ENCODE measurements around the gene RNASE12.
"Not testable (repeated sequence)": the region's sequence is repeated elsewhere in the genome, so short reads cannot be mapped to it uniquely, and the experiment has no call there.

The RNASE12 gene

GRCh38 chr14:20583142-20583541 is 8.0 kb downstream of the RNASE12 start:
- no peak for DNase-seq (ENCODE audit: low read depth in 2 of 2)

GRCh38 chr14:20580242-20580641 is 10.9 kb downstream of the RNASE12 start:
- DNase-seq (ENCODE audit: low read depth in 2 of 2): no peak

- DNase-seq (ENCODE audit: low read depth in 2 of 2): no peak
Observed at GRCh38 chr14:20578784-20579502, 12.2 kb downstream of the RNASE12 start.

- no peak for DNase-seq (ENCODE audit: low read depth in 2 of 2)
Observed at GRCh38 chr14:20578325-20578724, 12.9 kb downstream of the RNASE12 start.

- not testable (repeated sequence) for DNase-seq (ENCODE audit: low read depth in 2 of 2)
Observed at GRCh38 chr14:20572382-20572990, 18.7 kb downstream of the RNASE12 start.

GRCh38 chr14:20570720-20571119 is 20.5 kb downstream of the RNASE12 start:
- not testable (repeated sequence) for DNase-seq (ENCODE audit: low read depth in 2 of 2)

- DNase-seq (ENCODE audit: low read depth in 2 of 2): not testable (repeated sequence)
Observed at GRCh38 chr14:20569865-20570264, 21.3 kb downstream of the RNASE12 start.

- no peak for DNase-seq (ENCODE audit: low read depth in 2 of 2)
Observed at GRCh38 chr14:20569066-20569465, 22.1 kb downstream of the RNASE12 start.

- DNase-seq (ENCODE audit: low read depth in 2 of 2): no peak
Observed at GRCh38 chr14:20568393-20568792, 22.8 kb downstream of the RNASE12 start.

- DNase-seq (ENCODE audit: low read depth in 2 of 2): not testable (repeated sequence)
Observed at GRCh38 chr14:20567199-20567598, 24.0 kb downstream of the RNASE12 start.

- DNase-seq (ENCODE audit: low read depth in 2 of 2): no peak
Observed at GRCh38 chr14:20564501-20564997, 26.6 kb downstream of the RNASE12 start.

GRCh38 chr14:20563971-20564370 is 27.2 kb downstream of the RNASE12 start:
- DNase-seq (ENCODE audit: low read depth in 2 of 2): no peak

- no peak for DNase-seq (ENCODE audit: low read depth in 2 of 2)
Observed at GRCh38 chr14:20560961-20561360, 30.2 kb downstream of the RNASE12 start, which contains the start of gene RNASE9. Gene RNASE9, minus strand, starts transcription at chr14:20561047.

GRCh38 chr14:20559461-20559904 is 31.7 kb downstream of the RNASE12 start:
- no peak for DNase-seq (ENCODE audit: low read depth in 2 of 2)

GRCh38 chr14:20557212-20557542 is 34.0 kb downstream of the RNASE12 start:
- DNase-seq (ENCODE audit: low read depth in 2 of 2): no peak

- no peak for DNase-seq (ENCODE audit: low read depth in 2 of 2)
Observed at GRCh38 chr14:20556500-20557211, 34.5 kb downstream of the RNASE12 start.

- DNase-seq (ENCODE audit: low read depth in 2 of 2): no peak
Observed at GRCh38 chr14:20555845-20556244, 35.3 kb downstream of the RNASE12 start.

GRCh38 chr14:20553024-20553423 is 38.2 kb downstream of the RNASE12 start:
- DNase-seq (ENCODE audit: low read depth in 2 of 2): no peak

GRCh38 chr14:20551606-20552005 is 39.6 kb downstream of the RNASE12 start:
- no peak for DNase-seq (ENCODE audit: low read depth in 2 of 2)

GRCh38 chr14:20550926-20551325 is 40.2 kb downstream of the RNASE12 start:
- no peak for DNase-seq (ENCODE audit: low read depth in 2 of 2)

- no peak for DNase-seq (ENCODE audit: low read depth in 2 of 2)
Observed at GRCh38 chr14:20548414-20549158, 42.6 kb downstream of the RNASE12 start.

- no peak for DNase-seq (ENCODE audit: low read depth in 2 of 2)
Observed at GRCh38 chr14:20546877-20547276, 44.3 kb downstream of the RNASE12 start.
